GM21576 (cell line): ENCODE measurements around the gene LBR.
A peak's percentile ranks its signal among the peaks of the same experiment; 100 is the strongest.

Experiments used
- ATAC-seq: cut with Tn5 transposase; IDR thresholded peaks from one replicate; pipeline ENCODE4 v1.9.1; 2021; ENCODE audit warnings: mild to moderate bottlenecking, moderate library complexity; ENCODE audit not compliant: unreplicated experiment

Gene LBR

GRCh38 chr1:225446981-225447615, 19.3 kb upstream of the LBR start:
- no peak for ATAC-seq

- ATAC-seq: no peak
Observed at GRCh38 chr1:225446595-225446960, 18.7 kb upstream of the LBR start.

DNA sequence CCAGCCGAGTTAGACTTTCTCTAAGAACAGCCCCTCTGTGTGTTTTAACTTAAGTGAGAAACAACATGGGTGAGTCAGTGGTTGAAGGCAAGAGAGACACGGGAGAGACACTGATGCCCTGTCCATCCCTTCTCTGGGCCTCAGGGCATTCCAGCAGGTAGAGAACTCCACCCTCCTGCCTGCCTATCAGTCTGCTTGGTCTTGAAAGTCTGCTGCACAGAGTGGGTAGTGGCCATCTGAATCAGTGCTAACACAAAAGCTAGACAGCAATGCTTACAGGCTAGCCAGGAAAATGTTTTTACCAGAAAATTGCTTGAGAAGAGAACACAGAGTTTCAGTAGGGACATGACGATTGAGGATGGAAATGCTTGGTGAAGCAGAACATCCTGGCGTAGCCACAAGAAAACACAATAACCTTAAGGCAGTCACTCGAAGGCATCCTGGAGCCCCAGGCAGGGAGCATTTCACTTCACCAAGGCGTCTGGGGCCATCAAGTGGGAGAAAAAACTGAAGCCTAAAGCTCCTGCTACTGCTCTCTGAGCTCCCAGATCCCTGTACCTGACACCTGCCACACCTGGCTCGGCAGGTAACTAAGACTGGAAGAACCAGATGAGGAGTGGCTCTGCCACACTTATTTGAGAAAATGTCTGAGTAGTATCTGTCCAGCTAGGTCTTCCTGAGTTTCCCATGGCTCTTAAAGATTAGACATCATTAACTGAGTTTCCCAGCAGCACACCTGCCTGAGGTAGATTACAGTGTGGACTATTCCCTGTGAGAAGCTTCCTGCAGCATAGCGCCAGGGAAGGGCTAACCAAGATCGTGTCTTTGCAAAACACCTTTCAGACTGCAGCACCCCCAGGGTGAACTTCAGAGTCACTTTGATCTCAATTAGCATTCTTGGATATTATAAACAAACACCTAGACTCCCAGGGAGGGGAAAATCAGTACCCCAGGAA, 18.1 kb upstream of the LBR start:
- ATAC-seq: no peak

DNA sequence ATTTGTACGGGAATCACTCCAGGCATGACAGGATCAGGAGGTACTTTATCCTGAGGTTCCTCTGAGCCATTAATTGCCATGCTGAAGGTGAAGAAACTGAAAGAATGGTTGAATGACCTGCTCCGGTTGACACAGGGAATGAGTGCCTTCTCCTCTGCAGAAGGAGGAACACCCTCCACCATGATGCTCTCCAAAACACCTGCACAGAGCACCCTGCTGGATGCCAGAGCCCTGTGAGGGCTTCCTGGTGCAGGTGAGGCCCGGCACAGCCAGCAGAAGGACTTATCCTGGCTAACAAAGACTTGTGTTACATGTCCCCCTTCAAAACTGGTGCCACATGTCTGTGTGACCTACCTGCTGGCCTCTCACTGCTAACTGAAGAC, 14.3 kb upstream of the LBR start:
- ATAC-seq: no peak

DNA sequence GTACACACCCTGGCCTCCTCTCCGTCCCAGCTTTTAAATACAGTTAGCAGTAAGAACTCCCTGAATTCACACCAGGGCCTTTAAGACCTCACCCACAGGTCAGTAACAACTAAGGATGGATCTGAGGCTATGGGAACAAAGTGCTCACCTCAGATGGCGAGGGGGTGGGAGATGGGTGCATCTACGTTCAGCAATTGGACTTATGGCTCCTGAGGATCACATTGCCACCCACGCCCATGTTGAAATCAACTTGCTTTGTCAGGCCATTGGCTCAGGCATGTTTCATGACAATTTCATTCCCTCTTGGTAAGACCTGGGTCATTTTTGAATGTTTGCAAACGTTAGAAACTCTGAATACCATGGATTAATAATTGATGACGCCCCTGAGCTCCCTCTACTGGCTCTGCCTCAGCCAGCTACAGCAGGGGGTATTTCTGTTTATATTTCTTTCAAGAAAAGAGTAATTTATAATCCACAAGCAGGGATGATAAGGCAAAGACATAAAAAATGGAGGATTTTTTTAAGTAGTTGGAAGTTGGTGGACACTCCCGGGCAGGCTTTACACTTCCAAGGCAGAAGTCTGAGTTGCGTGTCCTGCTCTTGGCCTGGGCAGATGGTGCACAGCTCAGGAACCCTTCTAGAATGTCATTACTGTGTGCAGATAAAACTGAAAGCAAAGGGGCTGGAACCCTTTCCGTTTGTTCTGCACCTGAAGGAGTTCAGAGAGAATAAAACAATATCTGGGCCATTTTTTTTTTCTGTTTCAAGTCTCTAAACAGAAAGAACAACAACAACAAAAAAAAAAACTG, 13.7 kb upstream of the LBR start:
- ATAC-seq: no peak

- ATAC-seq: no peak
Observed at GRCh38 chr1:225440380-225441221, 12.8 kb upstream of the LBR start.

GRCh38 chr1:225437710-225438437, 10.0 kb upstream of the LBR start:
- ATAC-seq: no peak

DNA sequence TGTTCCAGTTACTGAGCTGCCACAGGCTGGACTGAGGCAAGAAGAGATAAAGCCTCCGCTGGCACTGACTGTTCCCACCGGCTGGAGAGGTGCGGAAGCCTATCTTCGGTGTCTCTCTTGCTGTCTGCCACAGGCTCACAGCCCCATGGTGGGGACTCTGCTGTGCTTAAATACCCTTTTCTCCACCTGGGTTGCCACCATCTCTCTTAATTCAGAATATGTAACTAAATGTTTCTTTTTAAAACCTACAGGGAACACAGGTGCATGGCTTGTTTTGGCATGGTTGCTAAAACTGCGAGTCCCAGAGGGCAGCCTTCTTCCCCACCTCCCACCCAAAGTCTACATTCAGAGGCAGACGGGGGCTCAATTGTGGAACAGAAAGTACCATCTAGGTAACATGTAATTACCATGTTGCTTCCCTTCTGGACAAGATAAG, 8.1 kb upstream of the LBR start:
- peak; percentile 66 for ATAC-seq

DNA sequence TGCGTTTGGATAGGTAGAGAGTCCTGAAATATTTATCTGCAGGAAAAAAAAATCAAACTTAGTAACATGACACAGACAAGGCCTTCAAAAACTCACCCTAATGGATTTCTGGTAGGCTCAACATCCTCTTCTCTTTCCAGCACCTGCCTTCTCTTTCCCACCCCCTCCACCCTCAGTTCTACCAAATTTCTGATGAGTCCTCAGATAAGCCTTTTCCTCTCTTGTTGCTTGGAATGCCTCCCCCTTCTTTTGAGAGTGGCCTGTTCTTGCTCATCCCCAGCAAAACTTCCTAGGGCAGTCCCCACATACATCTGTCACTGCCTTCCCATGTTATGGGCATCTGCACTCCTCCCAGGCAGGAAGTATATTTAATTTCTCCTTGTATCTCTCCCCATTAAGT, 7.6 kb upstream of the LBR start:
- peak; percentile 25 for ATAC-seq

DNA sequence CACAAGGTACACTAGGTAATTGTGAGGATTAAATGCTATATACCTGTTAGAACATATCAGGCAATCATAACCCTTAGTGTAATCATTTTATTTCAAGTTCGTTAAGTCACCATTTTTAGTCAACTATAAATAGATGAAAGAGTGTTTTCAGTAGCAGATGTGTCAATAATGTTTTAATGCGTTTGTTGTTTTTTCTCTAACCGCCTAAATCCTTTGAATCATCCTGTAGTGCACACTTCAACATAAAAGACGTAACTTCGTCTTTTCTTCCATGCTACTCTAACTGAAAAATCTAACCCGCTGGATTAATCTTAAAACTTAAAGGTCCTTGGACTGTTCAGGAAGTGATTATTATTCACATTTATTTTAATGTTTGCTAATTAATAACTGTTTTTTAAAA, 7.2 kb upstream of the LBR start:
- no peak for ATAC-seq

DNA sequence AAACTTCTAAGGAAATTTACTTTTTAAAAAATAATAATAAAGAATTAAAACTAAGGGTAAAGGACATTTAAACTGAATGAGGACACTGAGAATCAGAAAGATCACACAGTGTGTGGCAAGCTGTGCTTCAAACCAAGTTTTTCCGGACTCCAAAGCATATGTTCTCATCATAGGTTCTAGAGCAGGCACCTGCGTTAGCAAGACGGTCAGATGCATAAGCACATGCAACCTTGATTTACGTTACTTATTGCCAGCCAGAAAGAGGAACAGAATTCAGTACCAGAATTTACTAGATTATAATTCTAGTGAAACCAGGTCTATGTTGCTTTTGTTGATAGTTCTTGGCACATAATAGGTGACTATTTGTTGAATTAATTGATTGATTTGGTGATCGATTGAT, 6.2 kb upstream of the LBR start:
- no peak for ATAC-seq

- no peak for ATAC-seq
Observed at GRCh38 chr1:225431081-225431863, 3.4 kb upstream of the LBR start.

DNA sequence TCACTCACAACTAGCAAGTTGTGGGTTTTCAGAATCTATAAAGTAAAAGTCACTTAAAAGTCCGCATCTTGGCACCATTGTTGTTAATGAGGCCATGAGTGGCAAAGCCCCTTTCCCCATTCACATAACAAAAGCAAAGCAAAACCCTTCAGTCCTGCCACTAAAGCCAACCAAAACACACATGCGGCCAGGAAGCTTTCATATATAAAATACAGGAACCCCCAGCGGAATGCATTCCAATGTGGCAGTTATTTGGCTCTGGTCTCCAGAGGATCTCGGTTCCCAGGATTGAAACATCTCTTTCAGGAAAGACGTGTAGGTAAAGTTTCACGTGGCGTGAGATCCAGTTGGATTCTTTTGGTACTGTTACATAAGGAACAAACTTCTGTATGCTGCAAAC, 2.5 kb upstream of the LBR start:
- no peak for ATAC-seq

DNA sequence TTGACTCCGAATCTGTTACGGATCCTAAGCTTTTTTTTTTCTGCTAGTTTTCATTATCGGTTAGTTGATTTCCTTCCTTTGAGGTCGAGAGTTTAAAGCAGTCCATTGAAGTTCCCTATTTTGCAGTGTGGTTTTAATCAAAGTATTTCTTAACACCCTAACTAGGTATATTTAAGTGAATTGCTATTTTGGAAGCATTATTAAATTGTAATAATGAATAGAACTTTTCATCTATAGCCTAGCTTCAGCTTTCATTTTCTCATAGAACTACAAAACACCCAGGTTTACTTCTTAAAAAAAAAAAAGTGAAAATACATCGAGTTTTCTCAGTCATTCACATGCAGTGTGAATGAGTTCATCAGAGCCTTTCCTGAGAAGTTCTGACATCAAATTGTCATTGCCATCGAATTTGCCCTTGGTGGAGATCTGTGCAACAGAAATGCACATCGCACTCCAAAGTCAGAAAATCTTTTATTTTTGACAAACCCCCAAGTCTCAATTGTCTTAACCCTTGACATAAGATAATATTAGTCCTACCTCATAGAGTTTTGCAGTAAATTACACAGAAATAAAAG, 1.1 kb upstream of the LBR start:
- no peak for ATAC-seq

DNA sequence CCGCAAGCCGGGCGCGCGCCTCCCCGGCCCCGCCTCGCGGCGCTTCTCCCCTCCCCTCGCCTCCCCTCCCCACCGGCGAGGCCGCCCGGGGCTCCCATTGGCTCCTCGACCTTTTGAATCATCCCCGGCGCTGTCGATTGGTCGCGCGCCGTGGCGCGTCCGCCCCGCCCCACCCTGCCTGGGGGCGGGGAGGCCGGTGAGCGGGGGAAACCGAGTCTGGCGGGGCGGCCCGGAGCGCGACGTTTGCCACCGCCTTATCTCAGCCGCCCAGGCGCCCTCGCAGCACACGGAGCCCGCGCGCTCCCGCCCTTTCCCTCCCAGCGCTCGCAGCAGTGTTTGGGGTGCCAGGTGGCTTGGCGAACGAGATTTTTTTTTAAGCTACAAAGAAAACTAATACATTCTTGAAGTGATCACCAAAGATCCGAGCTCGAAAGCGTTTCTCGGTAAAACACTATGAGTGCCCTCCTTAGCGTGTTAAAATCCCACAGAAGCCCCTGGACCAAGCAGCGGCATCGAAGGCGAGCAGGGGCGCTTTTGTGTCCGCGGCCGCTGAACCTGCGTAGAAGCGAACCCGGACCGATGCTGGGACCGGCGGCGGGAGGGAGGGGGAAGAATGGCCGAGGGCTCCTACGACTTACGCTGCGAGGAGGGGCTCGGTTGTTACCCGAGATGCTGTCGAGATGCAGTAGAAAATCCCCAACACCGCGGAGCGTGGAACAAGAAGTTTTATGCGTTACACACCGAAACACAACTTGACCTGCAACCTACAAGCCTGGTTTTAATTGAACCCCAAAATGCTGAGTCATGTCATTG, 436 bp upstream of the LBR start:
- peak; percentile 84 for ATAC-seq

DNA sequence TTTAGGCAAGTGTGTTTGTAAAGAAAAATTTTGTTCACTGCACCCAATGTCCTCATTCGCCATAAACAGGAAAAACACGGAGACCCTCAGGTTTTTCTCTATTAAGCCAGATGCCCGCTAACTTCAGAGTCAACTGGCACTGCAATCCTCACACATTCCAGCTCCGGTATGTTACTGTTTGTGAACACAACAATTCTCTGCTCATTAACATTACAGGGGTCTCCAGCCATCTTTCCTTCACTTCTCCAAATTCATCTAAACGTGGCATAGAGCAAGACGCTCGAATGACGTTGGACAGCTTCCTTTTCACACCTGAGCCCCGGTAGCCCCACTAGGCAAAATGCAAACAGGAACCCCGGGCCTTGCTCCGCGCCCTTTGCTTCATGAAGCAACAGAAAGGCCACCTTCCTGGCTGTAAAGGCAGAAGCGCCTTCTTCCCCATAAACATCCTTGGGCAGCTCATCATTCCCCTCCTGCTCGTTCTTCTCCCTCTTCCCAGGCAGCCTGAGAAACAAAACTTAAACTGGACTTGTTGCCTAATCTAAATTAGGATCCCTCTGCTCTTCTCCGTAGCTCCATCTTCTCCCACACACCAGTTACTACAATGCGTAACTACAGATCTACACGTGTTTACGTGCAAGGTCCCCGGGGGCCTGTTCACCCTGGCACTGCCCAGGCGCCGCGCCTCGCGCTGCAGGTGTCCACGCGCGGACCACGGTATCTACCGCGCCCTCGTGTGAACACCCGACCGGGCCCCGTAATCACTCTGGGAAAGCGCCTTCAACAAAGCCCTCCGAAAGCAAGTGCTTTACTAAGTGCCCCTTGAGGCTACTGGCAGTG, 1.2 kb downstream of the LBR start:
- peak; percentile 19 for ATAC-seq

GRCh38 chr1:225425201-225425786, 2.5 kb downstream of the LBR start:
- no peak for ATAC-seq
